NCI-H128 (cell line): ENCODE data around the gene PPM1L.
"Not testable (repeated sequence)": the region's sequence is repeated elsewhere in the genome, so short reads cannot be mapped to it uniquely, and the experiment has no call there.

Experiments used
- DNase-seq: peaks from one replicate; lab custom pipeline; 2025; ENCODE audit not compliant: unreplicated experiment; lab: John Stamatoyannopoulos, UW

The PPM1L gene

DNA sequence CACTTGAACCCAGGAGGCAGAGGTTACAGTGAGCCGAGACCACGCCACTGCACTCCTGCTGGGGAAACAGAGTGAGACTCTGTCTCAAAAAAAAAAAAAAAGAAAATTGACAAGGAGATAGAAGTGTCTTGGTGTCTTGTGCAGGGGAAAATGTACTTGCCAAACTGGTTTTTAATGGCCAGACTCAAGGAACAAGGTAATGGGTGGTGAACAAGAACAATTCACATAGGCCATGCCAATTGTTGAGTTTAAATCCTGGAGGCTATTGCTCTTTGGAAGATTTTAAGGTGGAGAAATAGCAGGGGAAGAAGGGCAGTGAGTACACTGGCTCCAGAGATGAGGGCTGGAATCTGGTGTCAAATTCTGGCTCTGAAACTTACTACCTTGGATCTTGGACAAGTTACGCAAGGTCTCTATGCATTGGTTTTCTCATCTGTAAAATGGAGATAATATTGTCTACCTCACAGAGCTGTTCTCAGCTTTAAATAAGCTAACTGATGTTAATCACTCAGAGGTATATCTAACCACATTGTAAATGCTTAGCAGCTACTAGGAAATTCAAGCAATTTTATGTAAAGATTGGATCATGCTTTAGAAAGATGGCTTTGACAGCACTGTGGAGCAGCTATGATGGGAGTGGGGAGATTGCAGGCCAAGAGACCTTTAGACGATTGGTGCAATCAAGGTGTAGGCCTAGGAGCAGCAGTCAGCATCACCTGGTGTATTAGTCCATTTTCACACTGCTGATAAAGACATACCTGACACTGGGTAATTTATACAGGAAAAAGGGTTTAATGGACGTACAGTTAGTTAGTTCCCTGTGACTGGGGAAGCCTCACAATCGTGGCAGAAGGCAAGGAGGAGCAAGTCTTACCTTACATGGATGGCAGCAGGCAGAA is 270.8 kb downstream of the PPM1L start:
- DNase-seq: no peak

- DNase-seq: no peak
These were observed 272.6 kb downstream of the PPM1L start for GRCh38 chr3:161028555-161029153.

DNA sequence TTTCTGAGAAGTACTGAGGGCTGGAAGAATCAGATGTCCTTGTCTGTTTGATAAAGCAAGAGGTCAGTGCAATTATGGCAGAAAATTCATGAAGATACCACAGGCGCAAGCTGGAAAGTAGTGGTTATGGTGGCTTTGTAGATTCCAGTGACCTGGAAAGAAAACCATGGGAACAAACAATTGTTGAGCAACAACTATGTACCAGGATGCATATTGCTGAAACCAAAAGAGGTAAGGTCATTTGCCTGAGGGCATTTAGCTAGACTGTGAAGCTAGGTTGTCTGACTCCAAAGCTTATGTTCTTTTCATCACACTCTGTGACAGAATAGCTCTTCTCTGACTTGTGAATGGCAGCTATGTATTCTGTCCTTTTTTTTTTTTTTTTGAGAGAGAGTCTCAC is 275.1 kb downstream of the PPM1L start:
- DNase-seq: no peak

DNA sequence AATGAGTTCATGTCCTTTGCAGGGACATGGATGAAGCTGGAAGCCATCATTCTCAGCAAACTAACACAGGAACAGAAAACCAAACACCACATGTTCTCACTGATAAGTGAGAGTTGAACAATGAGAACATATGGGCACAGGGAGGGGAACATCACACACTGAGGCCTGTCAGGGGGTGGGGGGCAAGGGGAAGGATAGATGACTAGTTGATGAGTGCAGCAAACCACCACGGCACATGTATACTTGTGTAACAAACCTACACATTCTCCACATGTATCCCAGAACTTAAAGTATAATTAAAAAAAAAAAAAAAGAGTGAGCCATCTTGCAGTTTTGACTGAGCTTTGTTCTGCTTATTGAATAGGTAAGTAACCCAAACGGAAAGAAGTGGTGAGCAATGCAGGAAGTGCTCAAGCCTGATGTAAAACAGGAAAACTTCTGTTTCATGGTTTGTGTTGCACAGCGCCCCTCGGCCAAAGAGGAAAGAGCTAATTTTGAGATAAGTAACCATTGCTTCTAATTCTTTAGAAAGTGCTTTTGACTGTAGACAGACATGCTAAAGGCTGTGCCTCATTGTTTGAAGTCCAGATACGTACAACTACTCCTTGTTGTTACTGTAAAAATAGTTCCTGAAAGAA is 279.0 kb downstream of the PPM1L start:
- not testable (repeated sequence) for DNase-seq

- no peak for DNase-seq
These were observed 279.7 kb downstream of the PPM1L start for GRCh38 chr3:161035711-161036110.

- DNase-seq: no peak
These were observed 282.7 kb downstream of the PPM1L start for GRCh38 chr3:161038725-161039124.

- no peak for DNase-seq
These were observed 286.0 kb downstream of the PPM1L start for GRCh38 chr3:161042023-161042501.

- DNase-seq: no peak
These were observed 287.5 kb downstream of the PPM1L start for GRCh38 chr3:161043336-161044035.

DNA sequence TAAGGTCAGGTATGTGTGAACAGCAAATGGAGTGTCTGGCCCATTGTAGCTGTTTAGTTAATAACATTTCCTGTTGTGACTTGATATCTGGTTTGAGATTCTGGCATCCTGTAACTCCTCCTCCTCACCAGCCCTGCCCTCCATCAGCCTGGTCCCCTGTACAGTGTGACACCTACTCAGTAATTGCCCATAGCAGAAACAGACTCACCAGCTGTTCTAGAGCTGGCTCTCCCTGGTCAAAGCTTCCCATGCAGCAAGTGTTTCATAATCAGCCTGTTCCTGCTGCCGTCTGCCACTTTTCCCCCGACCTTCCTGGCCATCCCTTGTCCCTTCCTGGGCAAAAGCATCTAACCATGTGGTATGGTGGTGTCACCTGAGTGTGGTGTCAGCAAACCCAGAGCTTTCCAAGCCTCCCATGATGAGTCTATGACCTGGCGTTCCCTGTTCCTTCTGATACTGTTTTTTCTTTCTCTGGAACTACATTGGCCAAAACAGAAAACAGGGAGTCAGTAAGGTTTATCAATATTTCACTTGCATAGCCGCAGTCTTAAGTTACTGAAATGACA is 293.7 kb downstream of the PPM1L start:
- DNase-seq: no peak

DNA sequence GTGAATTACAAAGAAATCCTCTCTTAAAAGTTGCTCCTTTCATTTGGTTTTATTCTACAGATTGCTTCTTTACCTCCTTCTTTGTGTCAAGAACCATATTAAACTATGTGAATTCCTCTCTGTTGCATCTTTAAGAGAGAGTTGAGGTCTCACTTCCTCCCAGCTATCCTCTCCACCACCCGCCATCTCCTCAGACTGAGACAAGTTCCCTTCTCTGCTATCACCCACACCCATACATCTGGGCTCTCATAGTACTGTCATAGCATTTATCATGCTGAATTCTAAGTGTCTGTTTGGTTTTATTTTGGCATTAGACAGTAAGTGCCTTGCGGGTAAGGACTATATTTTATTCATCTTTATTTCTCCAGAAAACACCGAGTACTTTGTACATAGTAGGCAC is 294.9 kb downstream of the PPM1L start:
- DNase-seq: no peak

GRCh38 chr3:161051856-161052255 is 295.8 kb downstream of the PPM1L start:
- DNase-seq: no peak

GRCh38 chr3:161054860-161055604 is 299.0 kb downstream of the PPM1L start:
- no peak for DNase-seq

DNA sequence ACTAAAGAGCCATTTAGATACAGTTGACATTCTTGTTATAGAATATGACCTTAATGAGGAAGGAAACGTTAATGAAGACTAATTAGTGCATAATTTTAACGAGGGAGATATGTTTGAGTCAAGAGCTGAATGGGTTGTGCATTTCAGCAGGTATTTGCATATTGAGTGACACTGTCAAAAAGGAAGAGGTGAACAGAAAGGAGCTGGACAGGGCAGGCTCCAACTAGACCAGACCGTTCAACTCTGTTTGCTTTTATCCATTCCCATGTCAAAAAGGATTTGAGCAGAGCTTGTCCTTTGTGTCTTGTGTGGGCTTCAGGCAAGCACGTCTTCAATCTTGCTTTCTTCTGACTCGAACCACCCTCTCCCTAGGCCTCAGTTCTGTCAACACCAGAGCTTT is 308.4 kb downstream of the PPM1L start:
- DNase-seq: no peak

DNA sequence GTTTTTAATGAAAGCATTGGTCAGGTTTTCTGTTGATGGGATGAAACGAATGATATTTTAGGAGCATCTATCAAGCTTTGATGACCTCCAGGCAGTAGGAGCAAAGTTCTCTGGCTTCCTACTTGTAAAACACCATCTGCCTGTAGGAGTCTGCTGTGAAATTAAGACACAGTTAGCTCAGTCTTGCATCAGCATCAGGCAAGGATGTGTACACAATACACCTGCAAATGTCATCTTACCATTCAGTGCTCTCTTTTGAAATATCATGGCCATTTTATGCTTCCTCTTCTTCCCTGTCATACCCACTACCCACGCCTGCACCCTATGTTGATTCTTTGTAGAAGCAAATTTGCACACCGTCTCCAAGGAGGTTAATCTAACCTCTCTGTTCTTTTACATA is 310.9 kb downstream of the PPM1L start:
- DNase-seq: no peak

DNA sequence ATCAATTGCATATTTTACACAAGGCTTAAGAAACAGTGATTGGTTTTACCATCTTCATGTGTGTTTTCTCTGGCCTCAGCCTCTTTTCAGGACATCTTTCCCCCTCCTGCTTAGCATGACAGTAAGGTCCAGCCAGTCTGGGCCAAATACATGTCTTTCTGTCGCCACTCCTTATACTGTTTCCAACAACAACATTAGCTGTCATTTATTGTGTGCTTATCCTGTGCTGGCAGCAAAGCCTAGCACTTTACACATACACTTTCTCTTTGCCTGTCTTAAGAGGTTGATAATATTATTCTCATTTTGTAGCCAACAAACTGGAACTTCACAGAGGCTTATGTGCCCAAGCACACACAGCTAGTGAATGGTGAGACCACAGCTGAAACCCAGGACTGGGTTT is 311.3 kb downstream of the PPM1L start:
- no peak for DNase-seq

- DNase-seq: no peak
These were observed 313.6 kb downstream of the PPM1L start for GRCh38 chr3:161069511-161070251.

DNA sequence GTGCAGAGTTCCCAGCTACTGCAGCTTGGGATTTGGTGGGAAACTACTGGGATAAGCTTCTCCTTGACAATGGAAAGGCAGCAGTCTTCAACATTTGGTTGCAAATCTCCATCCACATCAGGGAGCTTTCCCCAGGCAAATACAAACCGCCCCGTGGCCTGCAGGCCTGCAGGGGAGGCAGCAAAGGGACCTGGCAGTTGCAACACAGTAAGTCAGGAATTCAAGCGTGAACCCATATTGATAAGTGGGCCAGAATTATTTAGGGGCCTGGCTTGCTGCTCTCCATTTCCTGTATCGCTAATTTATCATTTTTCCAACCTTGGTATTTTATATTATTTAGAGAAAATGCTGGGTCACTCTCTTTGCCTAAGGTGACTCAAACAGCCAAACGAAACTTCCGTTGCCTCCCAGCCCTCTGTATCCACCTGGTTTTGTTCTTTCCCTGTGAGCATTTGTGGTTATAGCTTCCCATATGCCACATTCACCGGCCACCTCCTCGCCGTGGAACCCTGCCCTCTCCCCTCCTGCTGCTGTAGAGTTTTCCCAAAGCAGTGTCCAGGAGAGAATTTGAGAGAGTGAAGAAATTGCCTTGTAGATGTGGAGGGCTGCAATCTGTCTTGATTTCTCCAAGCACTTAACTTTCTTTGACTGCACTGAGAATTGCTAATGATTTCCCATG is 314.4 kb downstream of the PPM1L start:
- DNase-seq: no peak

DNA sequence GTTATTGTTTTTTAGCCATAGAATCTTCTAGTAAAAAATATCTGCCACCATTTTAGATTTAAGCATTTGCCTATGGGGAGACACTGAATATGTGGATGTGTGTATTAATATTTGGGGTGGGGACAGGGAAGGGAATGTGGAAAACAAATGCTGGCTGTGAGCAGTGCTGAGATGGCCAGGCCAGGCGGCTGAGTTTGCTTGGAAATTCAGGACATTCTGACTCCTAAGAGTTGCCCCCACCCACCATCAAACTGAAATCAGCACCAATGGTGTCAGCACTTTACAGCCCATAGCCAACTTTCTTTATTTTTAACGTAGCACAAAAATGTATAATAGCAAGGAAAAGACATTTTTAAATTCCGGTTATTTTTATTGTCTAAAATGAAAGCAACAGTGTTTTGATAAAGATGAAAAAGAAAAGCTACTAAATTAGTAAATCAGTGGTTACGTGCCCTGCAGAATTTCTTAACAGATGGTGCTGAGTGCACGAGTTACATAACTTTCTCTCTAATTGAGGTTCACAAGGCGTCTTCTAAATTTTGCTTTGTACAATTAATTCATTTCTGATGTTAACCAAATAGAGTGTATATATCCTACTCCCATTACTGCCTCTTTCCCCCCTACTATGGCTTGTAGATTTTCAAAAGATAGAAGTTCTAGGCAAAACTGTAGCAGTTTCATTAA is 315.1 kb downstream of the PPM1L start:
- no peak for DNase-seq
